Activated naive CD8-positive, alpha-beta T cell (primary cell): ENCODE measurements around the gene PRPF40A.

ENCODE experiments used
- H3K27ac Mint-ChIP-seq: one replicate; pipeline ENCODE4 v1.8.0; 2021; ENCODE audit warnings: mixed read lengths
- H3K27me3 Mint-ChIP-seq: one replicate; pipeline ENCODE4 v1.8.0; 2021; ENCODE audit warnings: mixed read lengths
- H3K36me3 Mint-ChIP-seq: one replicate; pipeline ENCODE4 v1.8.0; 2021; ENCODE audit warnings: mixed read lengths
- H3K4me1 Mint-ChIP-seq: one replicate; pipeline ENCODE4 v1.8.0; 2021; ENCODE audit warnings: low read depth, mixed read lengths
- H3K4me3 Mint-ChIP-seq: one replicate; pipeline ENCODE4 v1.8.0; 2021; ENCODE audit warnings: mild to moderate bottlenecking, mixed read lengths
- H3K9me3 Mint-ChIP-seq: one replicate; pipeline ENCODE4 v1.8.0; 2021; ENCODE audit warnings: low read depth, mixed read lengths

Gene PRPF40A

DNA sequence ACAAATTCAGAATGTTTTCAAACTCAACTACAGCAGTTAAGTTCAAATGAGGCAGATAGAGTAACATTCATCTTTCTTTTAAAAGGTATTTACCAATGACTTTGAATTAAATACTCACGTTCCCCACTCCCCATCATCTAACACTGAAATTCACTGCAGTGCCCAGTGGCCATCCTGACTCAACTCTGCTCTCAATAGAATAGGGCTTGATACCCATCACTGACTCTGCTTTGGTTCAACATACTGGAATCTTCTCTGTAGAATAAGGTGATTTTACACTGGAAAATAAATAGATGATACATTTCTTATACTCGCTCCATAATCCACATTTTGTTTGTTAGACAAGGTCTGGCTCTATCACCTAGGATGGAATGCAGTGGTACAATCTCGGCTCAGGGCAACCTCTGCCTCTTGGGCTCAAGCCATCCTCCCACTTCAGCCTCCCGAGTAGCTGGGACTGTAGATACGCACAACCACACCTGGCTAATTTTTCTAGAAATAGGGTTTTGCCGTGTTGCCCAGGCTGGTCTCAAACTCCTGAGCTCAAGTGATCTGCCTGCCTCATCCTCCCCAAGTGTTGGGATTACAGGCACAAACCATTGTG, 66.4 kb downstream of the PRPF40A start:
- Mint-ChIP-seq H3K27me3 (no peaks in the 10 kb centered on the region), H3K36me3 (peaks cover 2% of the 10 kb centered on the region), H3K4me3 (no peak overlapping the region), H3K27ac (peak overlapping the region; percentile 41), H3K4me1 (peaks cover 4% of the 10 kb centered on the region), H3K9me3 (no peaks in the 10 kb centered on the region)

DNA sequence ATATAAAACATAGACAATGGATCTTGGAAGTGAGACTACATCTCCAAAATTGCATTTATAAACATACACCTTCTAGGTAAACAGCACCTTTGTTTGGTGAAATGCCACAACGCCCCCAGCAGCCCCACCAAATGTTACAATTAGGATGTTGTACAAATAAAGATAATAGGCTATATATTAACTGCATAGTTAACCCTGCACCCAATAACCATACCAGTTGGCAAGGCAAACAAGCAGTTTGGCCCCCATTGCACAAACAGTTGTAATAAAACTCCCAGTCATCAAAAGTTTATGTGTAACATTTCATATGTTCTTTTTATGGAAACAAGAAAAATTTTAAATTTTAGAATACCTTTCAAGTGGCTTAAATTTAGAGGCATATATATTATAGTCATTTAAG, 67.3 kb downstream of the PRPF40A start:
- no peaks in the 10 kb centered on the region for H3K27me3 Mint-ChIP-seq
- H3K36me3 Mint-ChIP-seq, result peaks cover 2% of the 10 kb centered on the region
- H3K27ac Mint-ChIP-seq, result no peak overlapping the region
- H3K4me1 Mint-ChIP-seq, result peaks cover 2% of the 10 kb centered on the region
- H3K9me3 Mint-ChIP-seq, result no peaks in the 10 kb centered on the region
- no peak overlapping the region for H3K4me3 Mint-ChIP-seq

DNA sequence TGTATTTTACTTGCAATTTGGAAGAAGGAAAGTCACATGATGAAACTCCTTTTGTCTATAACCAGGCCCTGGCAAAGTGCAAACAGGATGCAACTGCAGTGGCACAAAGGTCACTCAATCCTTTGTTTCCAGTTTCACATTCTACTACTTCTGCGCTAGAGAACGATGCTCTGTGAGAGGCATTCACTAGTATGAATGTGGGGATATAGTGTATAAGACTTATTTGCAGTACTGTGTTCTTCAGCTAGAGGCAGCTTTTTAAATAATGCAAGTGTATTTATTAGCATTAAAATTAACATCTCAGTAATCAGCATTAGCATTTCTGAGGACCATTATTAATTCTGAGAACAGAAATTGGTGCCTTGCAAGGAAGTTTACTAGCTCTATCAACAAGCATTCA, 68.9 kb downstream of the PRPF40A start:
- H3K36me3 Mint-ChIP-seq, result peaks cover 2% of the 10 kb centered on the region
- no peak overlapping the region for H3K27ac Mint-ChIP-seq

DNA sequence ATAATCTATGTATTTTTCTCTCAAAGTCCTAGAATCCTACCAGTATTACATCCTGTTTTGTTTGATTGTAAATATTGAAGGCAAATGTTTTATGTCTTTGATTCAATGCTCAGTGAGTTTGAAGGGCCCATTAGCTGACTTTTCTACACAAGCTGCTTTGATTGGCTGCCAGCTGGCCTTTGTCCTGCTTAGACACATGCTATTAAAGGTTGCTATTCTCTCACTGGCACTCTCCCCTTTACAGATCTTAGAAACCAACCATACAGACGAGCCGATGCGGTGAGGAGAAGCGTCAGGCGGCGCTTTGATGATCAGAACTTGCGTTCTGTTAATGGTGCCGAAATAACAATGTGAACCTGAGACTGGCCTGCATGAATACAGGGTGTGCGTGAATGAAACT, 69.7 kb downstream of the PRPF40A start:
- Mint-ChIP-seq H3K36me3 (peaks cover 2% of the 10 kb centered on the region), H3K27me3 (no peaks in the 10 kb centered on the region), H3K4me1 (peaks cover 2% of the 10 kb centered on the region), H3K4me3 (no peak overlapping the region), H3K9me3 (no peaks in the 10 kb centered on the region), H3K27ac (peak overlapping the region; percentile 18)

More for the DNA sequence above, 68.9 kb downstream of the PRPF40A start:
- no peak overlapping the region for H3K4me3 Mint-ChIP-seq
- peaks cover 2% of the 10 kb centered on the region for H3K4me1 Mint-ChIP-seq
- no peaks in the 10 kb centered on the region for H3K27me3 Mint-ChIP-seq
- no peaks in the 10 kb centered on the region for H3K9me3 Mint-ChIP-seq

DNA sequence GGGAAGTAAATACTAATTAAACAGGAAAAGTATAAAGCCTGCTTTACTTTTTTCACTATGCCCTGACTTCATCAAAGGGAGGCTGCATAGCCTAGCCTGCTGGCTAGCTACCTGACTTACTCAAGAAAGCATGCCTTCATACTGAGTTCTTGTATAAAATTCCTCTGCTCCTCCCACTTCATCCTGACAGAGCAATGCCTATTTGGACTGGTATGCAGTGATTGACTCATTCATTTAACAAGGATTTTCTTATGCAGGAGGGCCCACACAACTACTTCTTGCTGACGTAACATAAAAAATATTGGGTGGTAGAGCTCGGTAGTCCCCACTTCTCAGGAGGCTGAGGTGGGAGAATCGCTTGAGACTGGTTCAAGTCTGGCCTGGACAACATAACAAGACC, 70.5 kb downstream of the PRPF40A start:
- H3K36me3 Mint-ChIP-seq, result peaks cover 2% of the 10 kb centered on the region
- no peaks in the 10 kb centered on the region for H3K9me3 Mint-ChIP-seq
- no peaks in the 10 kb centered on the region for H3K27me3 Mint-ChIP-seq
- no peak overlapping the region for H3K27ac Mint-ChIP-seq
- H3K4me1 Mint-ChIP-seq, result peaks cover 2% of the 10 kb centered on the region
- H3K4me3 Mint-ChIP-seq, result no peak overlapping the region

DNA sequence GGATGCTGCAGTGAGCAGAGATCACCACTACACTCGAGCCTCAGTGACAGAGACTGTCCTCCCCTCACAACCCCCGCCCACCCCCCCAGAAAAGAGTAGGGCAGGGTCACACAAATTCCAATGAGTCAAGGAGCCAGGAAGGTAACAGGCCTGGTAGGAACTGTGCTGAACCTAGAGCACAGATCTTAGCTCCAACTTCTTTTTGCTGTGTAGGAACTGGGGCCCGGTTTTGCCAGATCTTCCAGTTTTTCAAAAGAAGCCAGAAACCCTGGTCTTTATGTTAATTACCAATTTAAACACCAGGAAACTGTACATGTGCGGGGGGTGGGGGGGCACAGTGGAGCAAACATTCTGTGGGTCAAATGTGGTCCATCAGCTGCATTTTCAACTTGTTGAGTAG, 71.0 kb downstream of the PRPF40A start:
- H3K4me3 Mint-ChIP-seq, result no peak overlapping the region
- H3K27me3 Mint-ChIP-seq, result no peaks in the 10 kb centered on the region
- H3K9me3 Mint-ChIP-seq, result no peaks in the 10 kb centered on the region
- H3K36me3 Mint-ChIP-seq, result peaks cover 2% of the 10 kb centered on the region
- H3K4me1 Mint-ChIP-seq, result peaks cover 2% of the 10 kb centered on the region
- H3K27ac Mint-ChIP-seq, result no peak overlapping the region

DNA sequence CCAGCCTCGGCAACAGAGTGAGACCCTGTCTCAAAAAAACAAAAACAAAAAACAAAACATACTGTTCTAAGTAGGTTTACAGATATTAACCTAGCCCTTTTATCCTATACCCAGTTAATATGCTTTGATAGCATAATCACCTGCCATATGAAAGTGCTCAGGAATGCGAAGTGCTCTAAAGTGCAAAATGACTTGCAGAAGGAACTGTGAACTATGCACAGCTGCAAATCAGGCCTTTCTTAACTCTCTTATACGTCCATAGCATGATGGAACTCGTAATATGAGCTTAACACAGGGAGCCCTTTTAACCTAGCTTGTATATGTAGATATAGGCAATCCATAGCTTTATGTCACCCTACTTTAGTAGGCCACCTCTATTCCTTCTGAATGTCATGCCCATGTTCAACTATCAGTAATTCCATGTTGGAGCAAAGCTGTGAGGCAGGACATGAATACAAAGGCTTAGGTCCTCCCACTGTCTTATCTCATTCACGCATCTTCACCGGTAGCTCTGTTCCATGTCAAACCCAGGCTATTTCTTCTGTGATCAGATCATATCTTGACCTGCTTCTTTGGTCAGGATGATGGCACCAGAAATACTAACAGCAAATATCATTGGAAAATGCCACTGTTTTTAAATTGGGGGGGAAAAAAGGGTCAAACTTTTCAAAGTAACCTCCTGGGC, 72.9 kb downstream of the PRPF40A start:
- Mint-ChIP-seq H3K4me1 (peaks cover 2% of the 10 kb centered on the region), H3K36me3 (no peaks in the 10 kb centered on the region), H3K9me3 (no peaks in the 10 kb centered on the region), H3K27ac (no peak overlapping the region), H3K4me3 (no peak overlapping the region), H3K27me3 (no peaks in the 10 kb centered on the region)

DNA sequence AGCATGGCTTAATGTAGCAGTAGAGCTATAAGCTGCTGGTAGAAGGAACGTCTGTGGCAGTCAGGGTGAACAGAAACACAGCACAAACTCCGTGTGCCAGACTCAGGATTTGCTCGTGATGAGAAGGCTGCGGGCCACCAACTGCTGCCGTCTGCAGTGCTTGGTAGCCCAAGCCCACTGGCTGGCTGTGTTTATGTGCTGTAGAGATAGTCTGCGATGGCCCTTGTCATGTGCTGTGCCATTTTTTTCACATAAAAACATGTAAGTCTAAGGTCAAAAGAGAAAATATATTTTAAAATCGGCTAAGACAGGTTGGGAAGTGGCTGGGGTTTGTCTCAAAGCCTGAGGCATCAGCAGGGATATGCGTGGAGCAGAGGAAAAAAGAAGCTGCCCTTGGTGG, 78.7 kb downstream of the PRPF40A start:
- Mint-ChIP-seq H3K27me3 (no peaks in the 10 kb centered on the region), H3K9me3 (no peaks in the 10 kb centered on the region), H3K27ac (no peak overlapping the region), H3K4me3 (no peak overlapping the region), H3K4me1 (peaks cover 2% of the 10 kb centered on the region), H3K36me3 (no peaks in the 10 kb centered on the region)

DNA sequence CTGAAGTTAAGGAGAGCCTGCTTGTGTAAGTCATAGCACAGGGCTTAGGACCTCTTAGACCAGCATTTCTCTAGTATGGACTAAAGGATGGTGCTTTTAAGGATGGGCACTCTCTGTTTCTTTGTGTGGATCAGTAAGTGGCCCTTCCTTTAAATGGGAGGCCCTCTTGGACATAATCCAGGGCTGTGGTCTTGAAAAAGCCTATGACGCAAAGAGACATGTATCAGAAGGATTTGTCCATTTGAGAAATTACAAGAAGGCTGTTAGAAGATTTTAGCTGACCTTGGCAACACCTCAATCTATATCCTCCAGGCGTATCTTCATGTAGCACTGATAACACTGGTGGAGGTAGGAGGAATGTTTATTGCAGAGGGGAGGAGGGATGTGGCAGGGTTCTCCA, 79.2 kb downstream of the PRPF40A start:
- Mint-ChIP-seq H3K27me3 (no peaks in the 10 kb centered on the region), H3K27ac (no peak overlapping the region), H3K4me1 (peaks cover 2% of the 10 kb centered on the region), H3K9me3 (no peaks in the 10 kb centered on the region), H3K4me3 (no peak overlapping the region), H3K36me3 (no peaks in the 10 kb centered on the region)

DNA sequence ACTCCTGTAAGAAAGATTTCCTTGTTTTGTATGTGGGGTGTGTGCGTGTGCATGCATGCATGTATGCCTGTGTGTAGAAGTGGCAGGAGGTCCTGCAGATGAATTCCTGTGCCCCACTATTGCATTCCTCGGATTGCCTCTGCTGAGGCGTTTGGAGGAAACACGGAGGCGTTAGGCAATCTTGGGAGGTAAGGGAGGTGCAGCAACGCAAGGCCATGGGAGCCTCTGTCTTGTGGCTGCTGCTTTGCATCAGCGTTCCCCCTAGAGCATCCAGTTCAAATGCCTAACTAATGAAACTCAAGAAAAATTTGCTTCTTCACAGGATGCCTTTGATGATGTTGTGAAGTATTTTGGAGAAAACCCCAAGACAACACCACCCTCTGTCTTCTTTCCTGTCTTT, 80.0 kb downstream of the PRPF40A start:
- Mint-ChIP-seq H3K4me3 (no peak overlapping the region), H3K27ac (no peak overlapping the region), H3K4me1 (peaks cover 2% of the 10 kb centered on the region)

DNA sequence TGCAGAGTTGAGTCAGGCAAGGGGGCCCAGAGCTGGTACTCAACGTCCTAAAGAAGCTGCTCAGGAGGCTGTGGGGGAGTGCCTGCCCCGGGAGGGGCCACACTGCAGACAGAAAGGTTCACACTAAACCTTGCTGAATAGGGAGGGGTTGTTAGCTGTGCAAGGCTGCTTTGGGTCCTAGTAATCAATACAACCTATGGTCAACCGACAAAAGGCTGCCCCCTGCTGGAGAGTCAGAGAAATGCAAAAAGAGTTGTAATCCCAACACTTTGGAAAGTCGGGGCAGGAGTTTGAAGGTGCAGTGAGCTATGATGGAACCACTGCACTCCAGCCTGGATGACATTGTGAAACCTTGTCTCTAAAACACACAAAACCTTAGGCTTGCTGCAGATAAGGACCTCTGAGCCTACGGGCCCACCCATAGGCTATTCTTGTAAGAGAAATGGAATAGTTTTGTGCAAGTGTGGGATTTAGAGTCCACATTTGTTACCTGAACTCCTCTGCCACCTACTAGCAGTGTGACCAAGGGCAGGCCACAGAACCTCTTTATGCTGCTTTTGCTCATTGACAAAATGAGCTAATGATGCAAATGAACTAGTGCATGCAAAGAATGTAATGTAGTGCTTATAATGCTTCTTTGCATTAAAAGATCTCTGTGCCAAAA, 81.5 kb downstream of the PRPF40A start:
- H3K27ac Mint-ChIP-seq, result no peak overlapping the region
- H3K4me1 Mint-ChIP-seq, result peaks cover 2% of the 10 kb centered on the region
- H3K9me3 Mint-ChIP-seq, result no peaks in the 10 kb centered on the region
- no peak overlapping the region for H3K4me3 Mint-ChIP-seq
- H3K27me3 Mint-ChIP-seq, result no peaks in the 10 kb centered on the region
- H3K36me3 Mint-ChIP-seq, result no peaks in the 10 kb centered on the region

More for the DNA sequence above, 80.0 kb downstream of the PRPF40A start:
- Mint-ChIP-seq H3K9me3 (no peaks in the 10 kb centered on the region), H3K36me3 (no peaks in the 10 kb centered on the region), H3K27me3 (no peaks in the 10 kb centered on the region)

DNA sequence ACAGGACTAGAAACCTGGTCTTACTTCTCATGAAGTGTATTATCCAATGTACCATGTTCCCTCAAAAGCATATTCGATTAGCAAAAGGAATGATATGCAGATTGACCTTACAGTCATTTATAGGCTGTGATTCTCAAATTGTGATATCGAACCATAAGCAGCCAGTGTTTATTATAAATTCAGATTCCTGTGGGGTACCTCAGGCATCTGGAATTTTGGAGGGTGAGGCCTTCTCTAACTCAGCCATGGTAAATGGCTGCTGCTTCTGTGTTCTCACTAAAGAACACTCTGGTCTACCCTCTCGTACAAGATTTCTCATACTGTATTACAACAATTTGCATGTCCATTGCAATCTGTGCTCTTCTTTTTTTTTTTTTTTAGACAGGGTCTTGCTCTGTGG, 84.5 kb downstream of the PRPF40A start:
- no peaks in the 10 kb centered on the region for H3K36me3 Mint-ChIP-seq
- peaks cover 5% of the 10 kb centered on the region for H3K4me1 Mint-ChIP-seq
- no peak overlapping the region for H3K4me3 Mint-ChIP-seq
- no peak overlapping the region for H3K27ac Mint-ChIP-seq
- H3K27me3 Mint-ChIP-seq, result no peaks in the 10 kb centered on the region
- H3K9me3 Mint-ChIP-seq, result no peaks in the 10 kb centered on the region

DNA sequence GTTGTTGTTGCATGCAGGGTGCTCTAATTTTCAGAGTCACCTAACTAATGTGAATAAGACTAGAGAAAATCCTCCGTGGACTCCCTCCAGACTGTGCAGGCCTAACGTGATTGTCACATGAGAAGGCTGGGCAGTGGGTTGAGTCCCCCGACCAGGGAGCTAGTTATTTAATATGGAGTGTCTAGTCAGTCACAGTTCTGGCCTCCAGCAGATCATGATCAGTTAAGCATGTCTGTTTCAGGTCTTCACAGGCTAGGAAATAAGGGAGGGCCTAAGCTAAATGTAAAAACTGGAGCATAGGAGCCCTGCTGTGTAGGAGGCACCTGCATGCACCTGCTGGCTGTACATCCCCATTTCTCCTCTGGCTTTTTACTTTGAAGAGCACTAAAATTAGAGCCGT, 86.8 kb downstream of the PRPF40A start:
- Mint-ChIP-seq H3K27ac (no peak overlapping the region), H3K9me3 (no peaks in the 10 kb centered on the region)

DNA sequence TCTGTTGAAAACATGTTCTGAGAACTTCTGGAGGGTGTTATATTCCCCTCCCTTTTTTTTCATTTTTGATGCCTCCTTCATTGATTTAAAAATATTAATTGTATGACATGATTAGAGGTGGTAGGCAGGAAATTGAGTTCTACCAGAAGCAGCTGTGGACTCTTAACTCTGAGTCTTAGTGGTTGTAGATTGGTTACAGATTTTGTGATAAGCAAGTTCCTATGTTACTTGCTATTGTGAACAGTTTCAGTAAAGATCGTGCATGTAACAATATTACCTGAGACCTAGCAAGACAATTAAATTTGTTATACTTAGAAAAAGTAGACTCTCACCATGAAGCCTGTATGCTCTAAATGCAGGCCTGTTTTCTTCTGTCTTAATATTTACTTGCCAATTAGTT, 88.1 kb downstream of the PRPF40A start:
- H3K9me3 Mint-ChIP-seq, result no peaks in the 10 kb centered on the region
- H3K27me3 Mint-ChIP-seq, result no peaks in the 10 kb centered on the region
- H3K4me1 Mint-ChIP-seq, result peaks cover 3% of the 10 kb centered on the region
- H3K4me3 Mint-ChIP-seq, result no peak overlapping the region
- H3K27ac Mint-ChIP-seq, result no peak overlapping the region
- no peaks in the 10 kb centered on the region for H3K36me3 Mint-ChIP-seq

More for the DNA sequence above, 86.8 kb downstream of the PRPF40A start:
- no peak overlapping the region for H3K4me3 Mint-ChIP-seq
- no peaks in the 10 kb centered on the region for H3K36me3 Mint-ChIP-seq
- H3K4me1 Mint-ChIP-seq, result peaks cover 5% of the 10 kb centered on the region
- H3K27me3 Mint-ChIP-seq, result no peaks in the 10 kb centered on the region

DNA sequence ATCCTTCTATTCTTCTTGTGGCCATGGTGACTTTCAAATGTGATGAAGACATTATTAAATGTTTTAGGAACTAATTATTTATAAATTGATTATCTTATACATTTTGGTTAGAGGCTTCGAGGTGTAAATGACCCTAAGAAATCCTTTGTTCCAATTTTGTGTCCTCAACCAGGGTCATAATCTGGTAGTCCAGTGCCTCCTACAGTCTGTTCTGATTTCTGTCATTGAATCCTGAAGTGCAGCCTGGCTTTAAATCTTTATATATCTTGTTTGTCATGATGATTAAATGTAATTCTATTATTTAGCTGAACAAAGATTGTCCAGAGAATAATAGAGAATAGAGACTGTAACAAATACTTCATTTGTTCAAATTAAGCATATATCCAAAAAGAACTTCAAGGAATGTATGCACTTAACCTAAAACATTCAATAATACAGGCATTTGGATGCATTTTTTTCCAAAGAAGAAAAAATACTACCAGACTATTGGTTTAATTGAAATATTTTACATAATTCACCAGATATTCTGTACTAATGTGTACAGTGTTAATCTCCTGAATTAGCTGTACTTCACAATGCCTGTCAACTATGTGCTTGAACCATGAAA, 89.8 kb downstream of the PRPF40A start:
- H3K4me1 Mint-ChIP-seq, result peaks cover 3% of the 10 kb centered on the region
- no peaks in the 10 kb centered on the region for H3K27me3 Mint-ChIP-seq
- H3K9me3 Mint-ChIP-seq, result no peaks in the 10 kb centered on the region
- no peak overlapping the region for H3K27ac Mint-ChIP-seq
- H3K36me3 Mint-ChIP-seq, result no peaks in the 10 kb centered on the region
- H3K4me3 Mint-ChIP-seq, result no peak overlapping the region
